Glutamatergic neuron (in vitro differentiated cells): Measurements from ENCODE around the gene NR4A1. TPM values are rescaled to one million over a fixed set of nuclear protein-coding genes. Genes with fewer than 3 reads are reported as not detected.

ENCODE experiments used
- DNase-seq: peaks from one replicate; pipeline ENCODE4 v3.0.0; 2022
- H3K27ac Mint-ChIP-seq: one replicate; pipeline ENCODE4 v1.8.0; 2020; ENCODE audit warnings: mild to moderate bottlenecking, mixed read lengths, inconsistent platforms; ENCODE audit not compliant: unreplicated experiment
- H3K27me3 Mint-ChIP-seq: one replicate; pipeline ENCODE4 v1.8.0; 2020; ENCODE audit warnings: mild to moderate bottlenecking, moderate library complexity, mixed read lengths, inconsistent platforms; ENCODE audit not compliant: unreplicated experiment
- H3K36me3 Mint-ChIP-seq: one replicate; pipeline ENCODE4 v1.8.0; 2020; ENCODE audit warnings: mild to moderate bottlenecking, mixed read lengths, inconsistent platforms; ENCODE audit not compliant: unreplicated experiment
- H3K4me1 Mint-ChIP-seq: one replicate; pipeline ENCODE4 v1.8.0; 2020; ENCODE audit warnings: mild to moderate bottlenecking, low read depth, mixed read lengths, inconsistent platforms; ENCODE audit not compliant: unreplicated experiment
- H3K4me3 Mint-ChIP-seq: one replicate; pipeline ENCODE4 v1.8.0; 2020; ENCODE audit warnings: mild to moderate bottlenecking, mixed read lengths, inconsistent platforms; ENCODE audit not compliant: unreplicated experiment
- H3K9me3 Mint-ChIP-seq: one replicate; pipeline ENCODE4 v1.8.0; 2020; ENCODE audit warnings: mild to moderate bottlenecking, moderate library complexity, mixed read lengths, inconsistent platforms; ENCODE audit not compliant: unreplicated experiment
- total RNA-seq: library from RNA; stranded (reverse); fragmentation: NEBNext Ultra II Directional; extraction: Animal tissue kit (Norgen Biotek cat#: 25700); gene quantifications from one replicate; pipeline ENCODE4 v1.2.1, GENCODE V29; 2021; ENCODE audit not compliant: unreplicated experiment
- TF ChIP-seq, protein P1 (sequence below): fragments of 200-600 bp; sonication (generic); IDR thresholded peaks from one replicate; pipeline ENCODE4 v1.5.0; 2021; ENCODE audit not compliant: partially characterized antibody, unreplicated experiment

The NR4A1 gene
- total RNA-seq, 1 donor from 2014 or later: 8.5 TPM

DNA sequence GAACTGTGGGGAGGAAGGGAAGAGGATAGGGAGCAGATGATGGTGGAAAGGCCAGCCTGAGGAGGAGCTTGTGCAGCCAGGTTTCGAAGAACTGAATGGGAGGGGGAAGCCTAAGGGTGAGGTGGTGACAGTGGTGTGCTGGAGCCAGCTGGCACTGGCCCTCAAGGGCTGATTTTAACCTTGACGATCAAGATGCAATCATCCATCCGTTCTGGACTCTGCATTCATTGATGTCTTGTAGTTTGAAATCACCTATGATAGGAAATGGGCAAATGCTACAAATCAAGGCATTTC is 15.8 kb downstream of the NR4A1 start:
- Mint-ChIP-seq H3K4me1 (peaks cover 18% of the 10 kb centered on the region), H3K27ac (no peak overlapping the region)

DNA sequence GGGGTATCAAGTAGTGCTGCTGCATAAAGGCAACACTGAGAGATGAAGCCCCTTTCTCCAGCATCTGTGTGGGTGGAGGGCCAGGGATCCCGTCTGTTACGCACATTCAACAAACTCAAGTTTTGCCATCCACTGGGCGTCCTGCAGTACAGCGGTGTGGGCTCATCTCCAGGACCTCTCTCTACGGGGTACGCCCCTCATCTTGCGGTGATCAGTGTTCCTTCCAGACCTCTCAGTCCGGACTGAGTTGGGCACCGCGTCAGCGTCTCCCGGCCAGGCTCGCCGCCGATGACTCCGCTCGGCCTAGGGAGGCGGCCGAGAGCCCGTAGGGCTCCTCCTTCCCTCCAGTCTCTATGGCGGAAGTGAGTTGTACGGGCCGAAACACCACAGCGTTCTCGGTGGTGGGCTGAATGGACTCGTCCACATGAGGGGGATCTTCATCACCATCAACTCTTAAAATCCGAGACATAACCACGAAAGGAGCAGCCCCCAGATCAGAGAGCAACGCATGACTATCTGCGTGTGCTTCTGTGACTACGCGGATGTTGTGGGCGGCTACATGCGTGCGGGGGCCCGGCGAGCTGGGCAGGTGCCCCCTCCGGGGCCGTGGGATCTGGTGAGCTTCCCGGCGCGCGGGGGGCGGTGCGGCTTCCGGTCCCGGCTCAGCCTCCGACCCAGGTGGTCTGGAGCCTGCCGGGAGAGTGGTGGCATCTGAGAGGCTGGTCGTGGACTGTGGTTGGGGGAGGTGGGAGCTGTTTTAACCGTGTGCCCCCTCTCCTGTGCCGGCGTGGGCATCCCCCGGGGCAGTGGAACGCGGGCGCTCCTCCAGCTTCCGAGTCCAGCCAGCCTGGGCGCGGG is 18.3 kb downstream of the NR4A1 start, which contains the start of gene ATG101:
Gene ATG101 (plus strand): TSS at position 652 of the 858 bp plus-strand sequence. CDS start 3,673 bp downstream, outside the sequence.
- peak within 1 kb of the TSS; percentile 100 for H3K27ac Mint-ChIP-seq
- peaks cover 21% of the 10 kb centered on the region for H3K4me1 Mint-ChIP-seq
- peak within 1 kb of the TSS; percentile 96 for H3K4me3 Mint-ChIP-seq
- TF ChIP-seq, protein P1, sequence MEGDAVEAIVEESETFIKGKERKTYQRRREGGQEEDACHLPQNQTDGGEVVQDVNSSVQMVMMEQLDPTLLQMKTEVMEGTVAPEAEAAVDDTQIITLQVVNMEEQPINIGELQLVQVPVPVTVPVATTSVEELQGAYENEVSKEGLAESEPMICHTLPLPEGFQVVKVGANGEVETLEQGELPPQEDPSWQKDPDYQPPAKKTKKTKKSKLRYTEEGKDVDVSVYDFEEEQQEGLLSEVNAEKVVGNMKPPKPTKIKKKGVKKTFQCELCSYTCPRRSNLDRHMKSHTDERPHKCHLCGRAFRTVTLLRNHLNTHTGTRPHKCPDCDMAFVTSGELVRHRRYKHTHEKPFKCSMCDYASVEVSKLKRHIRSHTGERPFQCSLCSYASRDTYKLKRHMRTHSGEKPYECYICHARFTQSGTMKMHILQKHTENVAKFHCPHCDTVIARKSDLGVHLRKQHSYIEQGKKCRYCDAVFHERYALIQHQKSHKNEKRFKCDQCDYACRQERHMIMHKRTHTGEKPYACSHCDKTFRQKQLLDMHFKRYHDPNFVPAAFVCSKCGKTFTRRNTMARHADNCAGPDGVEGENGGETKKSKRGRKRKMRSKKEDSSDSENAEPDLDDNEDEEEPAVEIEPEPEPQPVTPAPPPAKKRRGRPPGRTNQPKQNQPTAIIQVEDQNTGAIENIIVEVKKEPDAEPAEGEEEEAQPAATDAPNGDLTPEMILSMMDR: peak; percentile 8
- peaks cover 6% of the 10 kb centered on the region for H3K27me3 Mint-ChIP-seq
- H3K36me3 Mint-ChIP-seq: no peaks in the 10 kb centered on the region
- peaks cover 4% of the 10 kb centered on the region for H3K9me3 Mint-ChIP-seq
- peak; percentile 89 for DNase-seq

More for the DNA sequence above, 15.8 kb downstream of the NR4A1 start:
- Mint-ChIP-seq H3K9me3 (peaks cover 4% of the 10 kb centered on the region), H3K36me3 (no peaks in the 10 kb centered on the region), H3K4me3 (no peak overlapping the region), H3K27me3 (peaks cover 5% of the 10 kb centered on the region)
- TF ChIP-seq, protein P1: no peak
- no peak for DNase-seq

DNA sequence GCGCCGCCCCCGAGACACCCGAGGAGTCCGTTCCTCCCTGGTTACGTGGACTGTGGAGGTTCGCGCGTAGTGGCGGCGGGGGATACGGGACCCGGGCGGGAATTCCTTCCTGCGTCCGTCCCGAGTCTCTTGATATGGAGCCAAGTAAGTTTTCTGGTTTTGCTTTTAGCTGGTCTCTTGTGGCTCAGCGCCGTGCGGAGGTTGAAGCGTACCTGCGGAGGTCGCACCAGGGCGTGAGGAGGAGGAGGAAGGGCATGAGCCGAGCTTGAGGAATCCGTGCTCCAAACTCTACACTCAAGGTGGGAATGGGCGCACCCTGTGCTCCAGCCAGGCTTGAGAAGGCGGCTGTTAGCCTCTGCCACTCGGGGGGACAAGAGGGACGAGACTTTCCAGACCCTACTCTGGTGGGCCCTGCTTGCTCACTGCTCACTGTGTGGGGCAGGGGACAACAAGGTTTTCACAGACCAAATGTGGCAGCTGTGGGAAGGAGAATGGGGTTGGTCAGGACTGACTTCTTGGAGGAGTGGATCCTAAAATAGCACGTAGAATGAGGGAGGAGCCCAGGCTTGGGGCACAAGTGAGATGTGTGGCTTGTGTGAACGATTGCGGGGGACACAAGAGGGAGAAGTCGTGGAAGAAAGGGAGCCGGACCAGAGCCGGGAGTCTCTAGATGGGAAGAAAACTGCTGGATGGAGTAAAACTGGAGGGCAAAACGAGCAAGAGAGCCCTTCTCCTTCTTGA is 19.1 kb downstream of the NR4A1 start:
- peaks cover 21% of the 10 kb centered on the region for H3K4me1 Mint-ChIP-seq
- DNase-seq: no peak
- peak overlapping the region; percentile 73 for H3K27ac Mint-ChIP-seq
- peak overlapping the region; percentile 96 for H3K4me3 Mint-ChIP-seq
- peaks cover 4% of the 10 kb centered on the region for H3K9me3 Mint-ChIP-seq
- H3K27me3 Mint-ChIP-seq: peaks cover 4% of the 10 kb centered on the region
- TF ChIP-seq, protein P1: no peak
- H3K36me3 Mint-ChIP-seq: no peaks in the 10 kb centered on the region

DNA sequence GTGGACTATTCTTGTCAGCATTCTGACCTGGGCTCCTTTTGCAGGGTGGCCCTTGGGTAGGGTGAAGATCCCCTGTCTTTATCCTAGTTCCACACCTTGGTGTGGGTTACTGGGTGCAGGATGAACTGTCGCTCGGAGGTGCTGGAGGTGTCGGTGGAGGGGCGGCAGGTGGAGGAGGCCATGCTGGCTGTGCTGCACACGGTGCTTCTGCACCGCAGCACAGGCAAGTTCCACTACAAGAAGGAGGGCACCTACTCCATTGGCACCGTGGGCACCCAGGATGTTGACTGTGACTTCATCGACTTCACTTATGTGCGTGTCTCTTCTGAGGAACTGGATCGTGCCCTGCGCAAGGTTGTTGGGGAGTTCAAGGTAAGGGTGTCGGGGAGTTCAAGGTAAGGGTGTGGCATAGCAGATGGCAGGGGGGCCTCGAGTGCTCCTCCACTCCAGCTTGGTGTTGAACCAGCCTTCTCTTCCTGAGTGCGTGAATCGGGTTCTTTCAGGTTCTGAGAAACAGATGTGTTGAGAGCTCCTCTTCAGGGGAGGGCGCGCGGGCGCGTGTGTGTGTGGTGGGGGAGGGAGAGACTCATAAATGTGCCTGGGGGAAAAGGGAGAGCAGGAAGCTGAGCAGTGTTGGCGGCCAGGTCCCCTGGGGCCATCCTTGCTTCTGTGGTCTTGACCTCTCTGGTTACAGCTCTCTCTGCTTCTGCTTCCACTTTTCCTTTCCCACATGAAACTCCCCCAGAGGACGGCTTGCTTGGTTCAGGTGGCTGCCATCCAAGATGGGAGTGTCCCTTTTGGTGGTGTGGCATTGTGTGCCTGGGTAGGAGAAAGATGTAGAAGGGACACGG is 22.5 kb downstream of the NR4A1 start:
- peak; percentile 69 for DNase-seq
- Mint-ChIP-seq H3K36me3 (no peaks in the 10 kb centered on the region), H3K4me1 (peaks cover 21% of the 10 kb centered on the region), H3K9me3 (peaks cover 4% of the 10 kb centered on the region), H3K4me3 (peak overlapping the region; percentile 74), H3K27ac (peak overlapping the region; percentile 53), H3K27me3 (peaks cover 2% of the 10 kb centered on the region)
- TF ChIP-seq, protein P1: no peak
